ENCODE measurements around the gene C8A.

GRCh38 chr1:56905667-56906066 lies 51.1 kb downstream of the C8A start:
- TF ChIP-seq CTCF (IDR thresholded peaks at IDR 0.05) (no peak), POLR2A (IDR thresholded peaks at IDR 0.05) (no peak)
